Superior temporal gyrus (tissue), 1 donor: ENCODE measurements around the gene HENMT1.
"Not testable (repeated sequence)": the region's sequence is repeated elsewhere in the genome, so short reads cannot be mapped to it uniquely, and the experiment has no call there.

Experiments used
- DNase-seq: peaks from one replicate; pipeline ENCODE4 v3.0.0-alpha.2; 2016; ENCODE audit errors: extremely low spot score

HENMT1 gene

DNA sequence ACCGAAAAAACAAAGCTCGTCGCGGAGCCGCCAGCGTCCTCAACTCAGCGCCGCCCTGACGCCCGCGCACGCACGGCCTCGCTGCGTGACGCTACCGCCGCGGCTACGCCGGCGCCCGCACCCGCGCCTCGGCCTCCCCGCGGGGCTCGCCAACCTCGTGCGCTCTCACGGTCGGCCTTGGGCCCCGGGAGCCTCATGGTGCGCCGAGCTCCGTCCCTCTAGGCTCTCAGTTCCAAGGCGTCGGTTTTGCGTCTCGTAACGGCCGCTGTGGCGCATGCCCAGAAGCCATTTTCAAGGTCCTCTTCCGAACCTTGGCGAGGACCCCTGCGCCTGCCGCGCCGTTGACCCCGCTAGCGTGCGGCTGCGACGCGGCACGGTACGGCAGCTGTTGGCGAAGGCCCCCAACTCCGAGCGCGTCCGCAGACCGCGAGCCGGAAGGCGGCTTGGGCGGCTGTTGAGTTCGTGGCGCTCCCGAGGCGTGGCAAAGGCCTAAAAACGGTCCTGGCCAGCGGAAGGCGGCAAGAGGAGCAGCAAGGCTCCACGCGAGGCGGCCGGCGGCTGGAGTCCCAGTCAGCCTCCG lies at the start of gene HENMT1:
Gene HENMT1, minus strand, starts transcription at position 64 of the 580 bp plus-strand sequence. CDS start 1,209 bp downstream, outside the sequence.
- DNase-seq: peak; percentile 66

DNA sequence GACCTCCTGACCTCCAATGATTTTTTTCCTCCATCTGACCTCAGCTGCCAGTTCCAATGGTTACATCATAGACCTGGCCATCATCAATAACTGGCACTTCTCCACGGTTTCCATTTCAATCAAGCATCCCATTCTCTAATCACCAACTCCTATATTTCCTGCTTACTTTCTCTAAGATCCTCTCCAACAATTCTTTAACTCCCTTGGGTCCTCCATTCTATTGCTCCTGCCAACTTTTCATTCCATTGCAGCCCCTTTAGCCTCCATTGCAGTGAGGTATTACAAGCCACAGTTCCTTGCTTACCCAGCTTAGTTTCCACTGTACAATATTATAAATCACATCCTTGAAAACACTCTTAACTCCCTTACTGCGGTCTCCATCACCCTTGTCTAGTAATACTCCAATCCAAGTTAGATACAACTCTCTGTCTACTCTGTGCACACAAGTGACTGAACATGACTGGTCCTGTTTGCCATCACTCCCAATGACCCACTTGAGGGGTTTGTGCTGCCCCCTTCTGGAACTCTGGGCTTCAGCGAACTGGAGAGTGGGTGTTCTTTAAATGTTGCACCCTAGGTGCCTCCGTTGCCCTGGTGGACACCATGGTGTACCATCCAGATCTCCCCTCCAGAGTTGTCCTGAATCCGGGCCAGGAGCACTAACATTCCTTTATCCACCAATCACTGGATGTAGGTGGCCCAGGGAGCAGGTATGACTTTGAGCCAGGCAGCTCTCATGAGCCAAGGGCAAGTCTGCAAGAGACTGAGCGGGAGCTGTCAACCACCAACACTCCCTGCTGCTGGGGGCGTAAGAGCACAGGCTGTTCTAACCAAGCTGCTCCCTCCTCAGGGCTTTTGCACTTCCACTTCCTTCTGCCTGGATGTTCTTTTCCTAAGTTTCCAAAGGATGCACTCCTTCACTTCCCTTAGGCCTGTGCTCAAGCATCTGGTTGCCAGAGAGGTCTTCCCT lies 48.1 kb upstream of the HENMT1 start:
- DNase-seq: no peak

DNA sequence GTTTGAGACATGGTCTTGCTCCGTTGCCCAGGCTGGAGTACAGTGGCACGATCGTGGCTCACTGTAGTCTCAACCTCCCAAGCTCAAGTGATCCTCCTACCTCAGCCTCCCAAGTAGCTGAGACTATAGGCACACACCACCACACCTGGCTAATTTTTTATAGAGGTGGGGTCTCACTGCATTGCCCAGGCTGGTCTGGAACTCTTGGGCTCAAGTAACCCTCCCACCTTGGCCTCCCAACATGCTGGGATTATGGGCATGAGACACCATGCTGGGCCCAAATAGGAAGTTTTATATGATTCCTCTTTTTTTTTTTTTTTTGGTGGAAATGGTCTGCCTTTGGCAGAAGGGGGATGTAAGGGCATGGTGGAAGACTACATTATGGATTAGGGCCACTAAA lies 45.8 kb upstream of the HENMT1 start:
- no peak for DNase-seq

DNA sequence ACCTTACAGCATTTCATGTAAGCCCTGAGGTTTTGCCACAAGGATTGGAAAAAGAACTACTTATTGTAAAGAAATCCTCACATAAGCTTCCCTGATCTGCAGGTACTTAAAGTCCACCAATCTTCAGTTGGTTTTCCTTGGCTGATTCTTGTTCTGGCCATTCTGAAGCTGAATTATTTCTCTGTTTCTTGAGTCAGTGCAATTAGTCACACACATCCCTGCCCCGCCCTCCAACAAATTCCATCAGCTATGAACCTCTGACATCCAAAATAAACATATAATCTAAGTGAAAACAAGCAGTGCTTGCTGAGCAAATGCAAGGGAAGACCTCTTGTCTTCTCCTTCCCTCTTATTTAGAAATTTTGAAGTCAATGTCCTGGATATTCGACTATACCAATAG lies 43.6 kb upstream of the HENMT1 start:
- DNase-seq: no peak

DNA sequence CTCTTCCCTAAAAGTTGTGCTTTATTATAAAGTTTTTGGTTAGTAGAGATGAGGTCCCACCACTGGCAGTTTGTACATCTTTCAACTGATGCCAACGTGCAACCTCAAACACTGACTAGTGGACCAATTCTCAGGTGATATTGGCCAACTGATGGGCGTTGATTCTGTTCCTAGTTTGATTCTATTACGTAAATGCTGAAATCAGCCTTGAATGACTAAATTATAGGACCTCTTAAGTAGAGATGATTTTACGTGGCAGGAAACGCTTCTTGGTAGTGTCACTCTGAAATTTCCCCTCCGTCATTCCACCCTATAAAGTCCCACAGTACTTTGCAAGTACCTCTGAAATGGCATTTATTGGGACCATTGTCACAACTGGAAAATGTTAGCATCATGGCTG lies 43.0 kb upstream of the HENMT1 start:
- DNase-seq: no peak

DNA sequence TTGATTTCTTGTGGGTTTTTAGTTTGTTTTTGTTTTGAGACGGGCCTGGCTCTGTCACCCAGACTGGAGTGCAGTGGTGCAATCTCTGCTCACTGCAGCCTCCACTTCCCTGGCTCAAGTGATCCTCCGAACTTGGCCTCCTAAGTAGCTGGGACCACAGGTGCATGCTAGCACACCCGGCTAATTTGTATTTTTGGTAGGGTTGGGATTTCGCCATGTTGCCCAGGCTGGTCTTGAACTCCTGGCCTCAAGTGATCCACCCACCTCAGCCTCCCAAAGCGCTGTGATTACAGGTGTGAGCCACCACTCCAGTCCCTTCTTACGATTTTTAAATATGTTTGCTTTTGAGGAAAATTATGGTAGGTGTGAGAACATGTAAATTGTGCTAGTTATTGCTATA lies 41.2 kb upstream of the HENMT1 start:
- not testable (repeated sequence) for DNase-seq

DNA sequence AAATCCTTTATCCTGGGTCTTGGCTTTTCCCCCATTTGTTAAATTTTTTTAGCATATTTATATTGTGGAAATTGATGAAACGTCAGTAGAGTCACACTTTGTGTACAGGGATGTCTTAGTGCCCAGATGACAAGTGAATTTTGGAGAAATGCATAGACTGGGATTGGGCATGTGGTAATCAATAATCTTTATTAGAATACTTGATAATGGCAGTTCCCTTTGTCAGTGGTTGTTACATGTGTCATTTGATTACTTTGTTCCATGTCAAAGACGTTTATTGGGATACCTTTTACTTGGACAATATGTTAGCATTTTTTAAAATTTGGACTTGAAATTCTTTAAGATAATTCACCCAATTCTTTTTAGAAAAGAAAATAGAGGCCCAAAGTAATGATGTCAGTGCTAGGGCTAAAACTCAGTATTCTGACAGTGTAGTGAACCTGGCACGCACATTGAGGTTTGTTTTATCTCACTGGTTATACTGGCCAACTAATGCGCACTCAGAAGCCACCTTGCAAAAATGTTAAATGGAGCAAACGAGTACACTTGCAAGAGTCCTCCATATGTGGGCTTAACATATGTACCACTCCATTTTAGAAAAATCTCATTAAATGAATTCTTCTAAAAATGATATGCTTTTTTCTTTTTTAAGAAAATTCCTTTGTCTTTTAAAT lies 40.4 kb upstream of the HENMT1 start:
- DNase-seq: no peak

DNA sequence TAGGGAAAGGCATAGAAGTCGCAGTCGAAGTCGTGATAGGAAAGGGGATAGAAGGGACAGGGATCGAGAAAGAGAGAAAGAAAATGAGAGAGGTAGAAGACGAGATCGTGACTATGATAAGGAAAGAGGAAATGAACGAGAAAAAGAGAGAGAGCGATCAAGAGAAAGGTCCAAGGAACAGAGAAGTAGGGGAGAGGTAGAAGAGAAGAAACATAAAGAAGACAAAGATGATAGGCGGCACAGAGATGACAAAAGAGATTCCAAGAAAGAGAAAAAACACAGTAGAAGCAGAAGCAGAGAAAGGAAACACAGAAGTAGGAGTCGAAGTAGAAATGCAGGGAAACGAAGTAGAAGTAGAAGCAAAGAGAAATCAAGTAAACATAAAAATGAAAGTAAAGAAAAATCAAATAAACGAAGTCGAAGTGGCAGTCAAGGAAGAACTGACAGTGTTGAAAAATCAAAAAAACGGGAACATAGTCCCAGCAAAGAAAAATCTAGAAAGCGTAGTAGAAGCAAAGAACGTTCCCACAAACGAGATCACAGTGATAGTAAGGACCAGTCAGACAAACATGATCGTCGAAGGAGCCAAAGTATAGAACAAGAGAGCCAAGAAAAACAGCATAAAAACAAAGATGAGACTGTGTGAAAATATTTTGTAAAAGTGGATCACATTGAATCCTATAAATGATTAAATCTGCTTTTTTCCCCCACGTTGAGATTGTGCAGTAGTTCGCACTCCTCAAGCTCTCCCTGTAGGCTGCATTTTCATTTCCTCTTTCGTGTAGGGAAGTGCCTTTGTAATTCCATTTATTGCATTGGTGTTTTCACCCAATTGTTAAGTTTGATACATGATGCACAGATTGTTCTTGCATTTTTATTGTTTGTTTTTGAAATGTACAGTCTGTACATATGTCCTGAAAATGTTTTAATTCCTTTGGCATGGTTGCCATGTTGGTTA lies 38.8 kb upstream of the HENMT1 start:
- DNase-seq: no peak

DNA sequence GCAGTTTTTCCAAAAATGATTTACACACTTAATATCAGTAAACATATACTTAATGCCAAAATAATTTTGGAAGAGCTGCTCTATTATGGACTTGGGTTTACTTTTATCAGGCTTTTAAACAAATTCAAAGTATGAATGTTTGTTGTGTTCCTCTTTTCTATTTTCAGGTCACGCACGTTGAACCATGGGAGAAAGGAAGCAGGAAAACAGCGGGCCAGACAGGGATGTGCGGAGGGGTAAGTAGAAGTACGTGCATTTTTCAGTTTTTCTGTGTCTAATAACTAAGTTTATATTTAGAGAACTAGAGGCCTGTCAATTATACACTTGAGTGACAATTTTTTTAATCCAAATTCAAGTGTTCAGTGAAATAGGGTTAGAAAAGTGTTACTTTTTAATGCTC lies 34.6 kb upstream of the HENMT1 start:
- peak; percentile 21 for DNase-seq

DNA sequence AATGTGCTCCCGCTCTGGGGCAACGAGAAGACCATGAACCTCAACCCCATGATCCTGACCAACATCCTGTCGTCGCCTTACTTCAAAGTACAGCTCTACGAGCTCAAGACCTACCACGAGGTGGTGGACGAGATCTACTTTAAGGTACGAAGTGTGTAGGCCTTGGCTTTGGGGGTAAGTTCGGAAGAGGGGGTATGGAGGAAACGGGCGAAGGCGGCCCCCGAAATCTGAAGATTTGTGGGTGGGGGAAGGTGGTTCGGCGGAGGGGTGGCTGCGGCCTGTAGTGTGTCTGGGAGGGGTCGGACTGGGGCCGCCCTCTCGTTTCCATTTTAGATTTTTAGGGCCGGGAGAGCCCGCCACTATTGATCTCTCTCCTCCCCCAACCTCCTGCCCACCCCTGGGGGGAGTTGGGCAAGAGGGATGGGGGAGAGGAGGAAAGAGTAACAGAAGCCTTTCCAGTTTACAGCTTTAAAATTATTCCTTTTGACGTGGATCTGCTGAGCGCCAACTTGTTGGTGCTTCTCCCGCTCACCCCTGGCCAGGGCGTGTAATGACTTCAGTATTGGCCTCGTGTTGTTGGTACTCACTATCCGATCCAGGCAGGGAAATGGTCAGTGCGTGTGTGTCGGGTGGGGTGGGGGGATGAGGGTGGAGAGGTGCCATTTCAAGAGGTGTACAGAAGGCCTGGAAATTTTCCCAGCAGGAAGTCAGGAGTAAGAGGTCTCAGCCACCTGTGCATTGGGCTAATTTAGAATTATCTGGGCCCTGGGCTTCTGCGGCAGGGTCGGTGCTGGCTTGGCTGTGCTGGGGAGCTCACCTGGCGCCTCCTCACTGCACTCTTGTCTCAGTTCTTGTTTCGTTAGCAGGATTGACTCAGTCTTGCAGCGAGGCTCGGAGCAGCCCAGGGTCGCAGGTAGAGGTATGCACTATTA lies 32.1 kb upstream of the HENMT1 start:
- peak; percentile 67 for DNase-seq

DNA sequence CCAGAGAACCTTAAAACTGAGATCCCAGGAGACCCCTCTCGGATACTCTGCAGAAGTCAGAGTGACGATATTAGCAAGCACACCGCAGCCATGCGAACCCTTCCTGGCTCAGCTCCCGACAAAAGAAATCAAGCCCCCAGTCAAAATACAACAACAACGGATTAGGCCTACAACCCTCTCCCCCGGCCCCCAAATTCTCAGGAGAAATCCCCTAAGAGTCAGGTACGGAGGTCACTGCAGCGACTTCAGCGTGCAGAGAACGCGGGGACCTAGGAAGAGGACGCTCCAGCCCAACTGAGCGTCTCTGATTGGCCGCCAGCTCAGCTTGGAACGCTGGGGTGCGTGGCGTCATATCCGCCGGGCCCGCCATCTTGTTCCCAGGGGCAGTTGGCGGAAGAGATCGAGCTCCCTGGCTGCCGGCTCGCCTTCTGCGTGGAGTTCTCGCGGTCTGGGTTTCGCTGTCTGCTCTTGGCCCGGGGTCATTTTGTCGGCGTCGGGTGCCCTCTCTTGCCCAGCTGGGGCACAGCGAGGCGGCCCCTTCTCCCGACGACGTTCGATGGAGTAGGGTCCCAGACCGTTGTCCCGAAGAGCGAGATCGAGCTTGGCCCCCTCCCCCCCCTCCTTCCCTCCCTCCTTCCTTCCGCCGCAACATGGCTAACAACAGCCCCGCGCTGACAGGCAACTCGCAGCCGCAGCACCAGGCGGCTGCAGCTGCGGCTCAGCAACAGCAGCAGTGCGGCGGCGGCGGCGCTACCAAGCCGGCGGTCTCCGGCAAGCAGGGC lies 31.2 kb upstream of the HENMT1 start, which contains the start of gene PRPF38B:
Gene PRPF38B, plus strand, starts transcription at position 369 of the 782 bp plus-strand sequence. Its CDS starts 282 bp downstream, at position 651.
- DNase-seq: peak; percentile 97

DNA sequence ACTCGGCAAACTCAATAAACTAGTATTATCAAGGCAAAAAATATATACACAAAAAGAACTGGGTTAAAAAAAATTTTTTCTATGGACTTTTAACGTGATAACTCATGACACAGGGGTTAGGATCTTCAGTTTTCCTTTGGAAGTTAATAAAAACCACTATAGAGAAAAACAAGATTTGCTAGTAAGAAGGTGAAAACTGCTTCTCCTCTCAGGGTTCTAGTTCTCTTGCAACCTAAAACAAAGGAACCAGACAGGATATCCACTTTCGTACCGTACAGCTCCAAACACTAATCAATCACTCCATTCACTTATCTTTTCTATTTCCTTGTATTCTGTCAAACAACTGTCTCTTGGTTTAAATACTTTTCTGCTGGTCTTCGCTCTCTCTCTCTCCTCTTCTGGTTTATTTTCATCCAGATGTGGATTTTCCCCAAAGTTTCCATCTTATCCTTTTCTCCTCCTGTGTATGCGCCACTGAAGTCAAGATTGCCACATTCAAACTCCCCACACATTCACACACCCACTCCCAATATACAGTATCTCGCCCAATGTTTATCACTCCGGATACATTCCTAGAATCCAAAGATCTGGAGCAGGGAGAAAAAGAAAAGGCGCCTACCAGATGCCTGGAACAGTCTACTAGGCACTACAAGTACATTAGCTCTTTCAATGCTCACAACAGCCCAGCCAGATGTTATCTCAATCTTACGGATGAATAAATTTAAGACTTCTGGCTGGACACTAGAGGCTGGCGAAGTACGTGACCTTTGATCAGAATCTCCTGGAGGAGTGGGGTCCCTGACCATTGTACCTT lies 30.4 kb upstream of the HENMT1 start:
- DNase-seq: no peak

DNA sequence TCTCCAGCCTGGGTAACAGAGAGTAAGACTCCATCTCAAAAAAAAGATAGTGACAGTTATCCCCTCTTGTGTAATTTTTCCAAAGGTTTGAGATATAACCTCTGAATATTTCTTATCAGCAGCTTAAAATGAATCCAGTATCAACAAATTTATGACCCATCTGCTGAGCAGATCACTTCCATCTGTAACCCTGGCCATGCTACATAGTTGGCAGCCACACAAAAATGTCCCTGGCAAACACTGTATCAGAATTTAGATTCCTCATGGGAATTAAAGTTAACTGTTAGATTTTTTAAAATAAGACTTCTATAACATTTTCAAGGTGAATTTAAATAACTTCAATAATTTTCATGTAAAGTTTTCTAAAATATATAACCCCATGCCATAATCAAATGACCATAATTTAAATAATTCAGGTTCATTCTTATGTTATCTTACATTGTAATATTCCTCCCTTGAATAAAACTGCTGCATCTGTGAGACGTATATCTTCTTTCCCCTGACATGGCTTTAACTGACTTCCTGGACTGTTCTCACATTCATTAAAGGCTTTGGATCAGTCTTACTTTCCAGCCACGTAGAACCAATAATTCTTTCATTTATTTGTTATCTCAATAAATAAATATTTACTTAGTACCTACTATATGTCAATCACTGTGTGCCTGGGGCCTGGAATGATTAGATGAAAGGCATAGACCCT lies 25.9 kb upstream of the HENMT1 start:
- no peak for DNase-seq

DNA sequence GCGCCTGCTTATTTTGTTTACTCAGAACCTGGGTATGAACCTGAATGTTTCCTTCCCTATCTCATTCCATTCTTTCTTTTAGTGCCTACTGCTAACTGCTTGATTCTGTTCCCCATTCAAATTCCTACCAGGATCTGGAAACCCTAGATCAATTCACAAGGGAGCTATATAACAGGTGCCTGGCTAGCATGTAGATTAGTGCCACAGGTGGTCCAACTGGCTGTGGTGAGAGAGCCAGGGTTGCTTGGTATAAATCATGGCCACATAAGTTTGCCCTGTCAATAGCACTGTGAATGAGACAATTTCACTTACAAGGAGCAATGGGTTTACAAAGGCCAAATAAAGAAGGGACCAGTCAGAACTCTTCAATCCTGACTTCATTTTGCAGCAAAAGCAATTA lies 24.6 kb upstream of the HENMT1 start:
- DNase-seq: no peak

DNA sequence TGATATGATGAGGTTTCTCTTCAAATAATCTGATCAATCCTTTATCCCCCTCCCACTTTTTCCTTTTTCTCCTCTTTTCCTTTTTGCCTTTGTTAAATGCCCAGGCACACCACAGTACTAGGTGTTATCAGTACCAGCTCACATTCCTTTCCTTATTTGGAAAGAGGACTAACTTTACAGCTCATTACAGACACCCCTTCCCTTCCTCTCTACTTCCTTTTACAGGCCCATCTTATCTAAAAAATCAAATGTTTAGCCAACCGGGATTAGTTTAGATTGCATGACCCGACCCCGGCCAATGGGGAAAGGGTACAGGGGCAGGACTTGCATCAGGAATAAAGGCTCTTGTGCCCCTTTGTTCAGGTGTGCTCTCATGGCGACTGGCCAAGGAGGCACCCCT lies 20.8 kb upstream of the HENMT1 start:
- DNase-seq: not testable (repeated sequence)

DNA sequence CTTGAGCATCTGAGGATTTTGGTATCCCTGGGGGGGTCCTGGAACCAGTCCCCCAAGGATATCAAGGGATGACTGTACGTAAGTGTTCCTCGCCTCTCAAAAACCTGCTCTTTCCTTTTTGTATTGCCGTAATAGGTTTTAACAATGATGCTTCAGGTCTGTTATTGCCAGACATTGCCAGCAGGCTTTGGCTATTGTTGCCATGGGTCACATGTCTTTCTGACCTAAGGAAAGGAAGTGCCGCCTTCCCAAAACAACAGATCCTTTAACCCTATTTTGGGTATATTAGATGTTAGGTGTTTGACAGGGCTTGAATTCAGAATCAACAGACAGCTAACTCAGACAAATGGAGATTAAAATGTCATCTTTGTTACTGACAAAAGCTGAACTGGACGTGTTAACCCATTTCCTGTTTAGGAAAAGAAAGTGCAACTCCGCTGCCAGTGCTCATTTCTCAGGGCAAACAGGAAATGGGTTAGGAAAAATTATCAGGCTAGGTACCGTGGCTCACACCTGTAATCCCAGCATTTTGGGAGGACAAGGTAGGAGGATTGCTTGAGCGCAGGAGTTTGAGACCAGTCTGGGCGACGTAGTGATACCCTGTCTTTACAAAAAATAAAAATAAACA lies 18.8 kb upstream of the HENMT1 start:
- DNase-seq: no peak

DNA sequence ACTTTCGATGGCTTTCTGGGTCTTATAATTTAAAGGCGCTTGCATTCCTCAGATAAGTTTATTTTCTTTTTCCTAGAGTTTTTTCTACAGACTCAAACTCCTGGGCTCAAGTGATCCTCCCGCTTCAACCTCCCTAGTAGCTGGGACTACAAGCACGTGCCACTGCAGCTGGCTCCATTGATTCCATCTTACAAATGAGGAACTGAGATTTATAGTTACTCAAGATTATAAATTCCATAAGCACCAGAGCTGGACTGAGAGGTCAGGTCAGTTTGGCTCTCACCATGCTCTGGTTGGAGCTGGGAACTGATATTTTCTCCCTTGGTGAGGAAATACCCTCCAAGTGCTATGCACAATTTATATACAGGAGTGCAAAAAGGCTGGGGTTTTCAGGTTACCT lies 17.8 kb upstream of the HENMT1 start:
- no peak for DNase-seq
